Measurements from ENCODE around the gene MMS19. TPM values are rescaled to one million over a fixed set of nuclear protein-coding genes. Genes with fewer than 3 reads are reported as not detected.
"Not testable (repeated sequence)": the region's sequence is repeated elsewhere in the genome, so short reads cannot be mapped to it uniquely, and the experiment has no call there.

The MMS19 gene
- total and polyA plus RNA-seq, 12 donors, result 38.7 to 139 (median 64.7) TPM

DNA sequence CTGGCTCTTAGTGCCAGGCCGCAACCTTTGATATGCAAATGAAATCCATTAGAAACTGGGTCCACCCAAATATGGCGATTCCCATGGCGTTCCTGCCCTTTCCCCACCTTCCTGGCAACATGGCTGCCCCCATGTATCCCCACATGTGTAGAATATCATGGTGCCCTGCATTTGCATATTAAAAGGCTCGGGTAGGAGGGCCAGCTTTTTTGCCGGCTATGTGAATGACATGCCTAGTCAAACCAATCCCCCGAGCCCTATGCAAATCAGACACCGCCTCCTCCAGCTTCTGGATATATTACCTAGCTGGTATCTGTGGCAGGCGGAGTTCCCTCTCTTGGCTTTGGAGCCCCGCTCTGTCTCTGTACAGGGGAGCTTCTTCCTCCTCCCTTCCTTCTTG, 18.3 kb downstream of the MMS19 start:
- H3K9me3 ChIP-seq (replicated peaks in 1 of 3), result no peaks in the 10 kb centered on the region
- peak in 1 of 7 donors; percentile 14 for DNase-seq
- WGBS, 4 donors, result 78 to 91% (median 83%) methylated on average over 9 of the region's 9 CpGs
- peaks cover 12 to 25% of the 10 kb centered on the region in 2 donors for H3K4me1 ChIP-seq (replicated peaks in 1 of 2)
- H3K4me3 ChIP-seq, result no peak overlapping the region
- H3K27ac ChIP-seq, result no peak overlapping the region
- peaks cover 0 to 67% of the 10 kb centered on the region in 2 donors for H3K36me3 ChIP-seq (replicated peaks in 1 of 2)
- TF ChIP-seq, protein P1, sequence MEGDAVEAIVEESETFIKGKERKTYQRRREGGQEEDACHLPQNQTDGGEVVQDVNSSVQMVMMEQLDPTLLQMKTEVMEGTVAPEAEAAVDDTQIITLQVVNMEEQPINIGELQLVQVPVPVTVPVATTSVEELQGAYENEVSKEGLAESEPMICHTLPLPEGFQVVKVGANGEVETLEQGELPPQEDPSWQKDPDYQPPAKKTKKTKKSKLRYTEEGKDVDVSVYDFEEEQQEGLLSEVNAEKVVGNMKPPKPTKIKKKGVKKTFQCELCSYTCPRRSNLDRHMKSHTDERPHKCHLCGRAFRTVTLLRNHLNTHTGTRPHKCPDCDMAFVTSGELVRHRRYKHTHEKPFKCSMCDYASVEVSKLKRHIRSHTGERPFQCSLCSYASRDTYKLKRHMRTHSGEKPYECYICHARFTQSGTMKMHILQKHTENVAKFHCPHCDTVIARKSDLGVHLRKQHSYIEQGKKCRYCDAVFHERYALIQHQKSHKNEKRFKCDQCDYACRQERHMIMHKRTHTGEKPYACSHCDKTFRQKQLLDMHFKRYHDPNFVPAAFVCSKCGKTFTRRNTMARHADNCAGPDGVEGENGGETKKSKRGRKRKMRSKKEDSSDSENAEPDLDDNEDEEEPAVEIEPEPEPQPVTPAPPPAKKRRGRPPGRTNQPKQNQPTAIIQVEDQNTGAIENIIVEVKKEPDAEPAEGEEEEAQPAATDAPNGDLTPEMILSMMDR (IDR thresholded peaks at IDR 0.05), result no peak
- no peaks in the 10 kb centered on the region for H3K27me3 ChIP-seq
- intact Hi-C loops (cut with DNase I), result no loop called here

DNA sequence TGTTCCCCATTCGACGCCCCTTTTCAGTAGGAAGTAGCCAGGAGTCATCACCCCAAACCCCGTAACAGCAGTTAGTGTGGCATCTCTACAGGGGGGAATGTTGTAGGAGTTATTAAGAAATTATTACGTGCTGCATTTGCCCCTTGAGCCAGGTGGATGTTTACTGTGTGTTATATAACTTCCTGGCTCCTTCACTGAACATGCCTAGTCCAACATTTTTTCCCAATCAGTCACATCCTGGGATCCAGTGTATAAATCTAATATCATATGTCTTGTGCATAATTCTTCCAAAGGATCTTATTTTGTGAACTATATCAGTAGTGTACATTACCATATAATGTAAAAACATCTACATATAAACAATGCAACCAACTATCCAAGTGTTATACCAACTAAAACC, 18.8 kb downstream of the MMS19 start:
- H3K27ac ChIP-seq; DNase-seq; intact Hi-C loops (cut with DNase I); H3K9me3 ChIP-seq (replicated peaks in 1 of 3); H3K4me3 ChIP-seq; H3K27me3 ChIP-seq: not testable (repeated sequence)
- 91 to 96% (median 93%) methylated on average over 4 of the region's 4 CpGs for WGBS, 4 donors
- peaks cover 12 to 25% of the 10 kb centered on the region in 2 donors for H3K4me1 ChIP-seq (replicated peaks in 1 of 2)
- H3K36me3 ChIP-seq (replicated peaks in 1 of 2), result peaks cover 0 to 71% of the 10 kb centered on the region in 2 donors

DNA sequence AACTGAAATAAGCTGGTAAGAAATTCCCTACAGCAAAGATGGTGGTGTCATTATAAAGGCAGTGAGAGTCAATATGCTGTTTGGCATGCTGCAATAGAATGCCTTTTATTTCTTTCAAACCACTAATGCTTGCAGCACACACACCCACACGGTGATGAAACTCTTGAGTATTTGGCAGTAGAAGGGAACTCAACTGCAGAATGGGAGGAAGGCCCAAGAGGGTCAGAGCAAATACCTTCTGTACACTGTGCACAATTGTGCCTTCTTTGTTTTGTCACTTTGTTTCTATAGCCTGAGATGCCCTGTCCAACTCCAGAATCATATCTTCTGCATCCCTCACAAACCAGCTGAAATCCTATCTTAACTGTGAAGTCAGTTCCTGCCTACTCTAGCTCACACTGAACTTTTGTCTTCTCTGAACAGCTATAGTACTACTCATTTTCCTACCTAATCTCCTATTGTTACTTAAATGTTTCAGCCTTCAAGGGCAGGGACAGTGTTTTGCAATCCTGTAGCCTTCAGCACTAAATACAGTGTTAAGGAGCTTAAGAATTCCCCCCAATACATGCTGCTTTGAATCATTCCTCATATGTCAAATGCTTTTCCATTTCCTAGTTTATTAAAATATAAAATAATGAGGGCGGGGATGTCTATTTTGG, 22.2 kb downstream of the MMS19 start:
- Histone ChIP-seq H3K27ac (peak overlapping the region in 3 of 5 donors; percentile 9 to 65 (median 19)), H3K27me3 (no peaks in the 10 kb centered on the region), H3K36me3 (replicated peaks in 1 of 2) (peaks cover 0 to 94% of the 10 kb centered on the region in 2 donors), H3K9me3 (replicated peaks in 1 of 3) (no peaks in the 10 kb centered on the region), H3K4me1 (replicated peaks in 1 of 2) (peaks cover 12 to 17% of the 10 kb centered on the region in 2 donors), H3K4me3 (no peak overlapping the region)
- DNase-seq, result peak in 3 of 7 donors; percentile 22 to 39 (median 32)
- TF ChIP-seq POLR2A (IDR thresholded peaks at IDR 0.05), result no peak
- TF ChIP-seq, protein P1 (IDR thresholded peaks at IDR 0.05), result no peak
- 57 to 67% (median 62%) methylated on average over 2 of the region's 2 CpGs for WGBS, 4 donors
- intact Hi-C loops (cut with DNase I), result no loop called here

DNA sequence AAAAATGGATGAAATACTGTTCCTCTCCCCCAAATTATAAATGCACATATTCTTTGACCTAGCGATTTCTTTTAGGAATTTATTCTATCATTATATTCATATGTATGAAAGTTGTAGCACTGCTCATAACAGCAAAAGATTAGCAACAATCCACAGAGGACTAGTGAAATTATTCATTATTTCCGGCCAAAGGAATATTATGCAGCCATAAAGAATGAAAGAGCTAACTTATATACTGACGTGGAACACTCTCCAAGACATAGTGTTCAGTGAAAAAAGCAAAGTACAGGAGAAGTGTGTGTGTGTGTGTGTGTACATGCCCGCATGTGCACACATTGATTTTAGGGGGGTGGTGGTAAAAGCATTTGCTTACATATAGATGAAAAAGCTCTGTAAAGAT, 23.3 kb downstream of the MMS19 start:
- TF ChIP-seq, protein P1 (IDR thresholded peaks at IDR 0.05), result no peak
- TF ChIP-seq POLR2A (IDR thresholded peaks at IDR 0.05), result no peak
- no peak for DNase-seq
- Histone ChIP-seq H3K9me3 (replicated peaks in 1 of 3) (no peaks in the 10 kb centered on the region), H3K27ac (no peak overlapping the region), H3K4me1 (replicated peaks in 1 of 2) (peaks cover 12 to 17% of the 10 kb centered on the region in 2 donors), H3K4me3 (no peak overlapping the region), H3K36me3 (replicated peaks in 1 of 2) (peaks cover 0 to 95% of the 10 kb centered on the region in 2 donors), H3K27me3 (no peaks in the 10 kb centered on the region)
- 95 to 98% (median 97%) methylated on average over 4 of the region's 4 CpGs for WGBS, 4 donors
- intact Hi-C loops (cut with DNase I), result no loop called here

DNA sequence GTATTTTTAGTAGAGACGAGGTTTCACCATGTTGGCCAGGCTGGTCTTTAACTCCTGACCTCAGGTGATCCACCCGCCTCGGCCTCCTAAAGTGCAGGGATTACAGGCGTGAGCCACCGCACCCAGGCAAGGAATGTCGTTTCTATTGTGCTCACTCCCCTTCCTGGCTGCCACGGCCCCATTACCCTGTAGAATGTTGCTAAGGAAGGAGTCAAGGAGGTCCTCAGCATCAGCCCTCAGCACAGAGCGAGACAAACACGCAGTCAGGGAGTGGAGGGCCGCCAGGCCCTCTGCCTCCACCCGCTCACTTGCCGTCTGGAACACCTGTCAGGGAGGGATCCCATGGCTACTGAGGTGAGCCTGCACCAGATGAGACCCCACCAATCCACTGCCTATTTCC, 29.4 kb downstream of the MMS19 start:
- intact Hi-C loops (cut with DNase I), result not testable (repeated sequence)

More for the DNA sequence above, 29.4 kb downstream of the MMS19 start:
- not testable (repeated sequence) for H3K27me3 ChIP-seq; H3K27ac ChIP-seq; H3K9me3 ChIP-seq (replicated peaks in 1 of 3); H3K4me3 ChIP-seq; H3K4me1 ChIP-seq (replicated peaks in 1 of 2)
- WGBS, 4 donors, result 94 to 97% (median 95%) methylated on average over 7 to 12 of the region's 12 CpGs
- H3K36me3 ChIP-seq (replicated peaks in 1 of 2), result peaks cover 0 to 92% of the 10 kb centered on the region in 2 donors
- peak in 1 of 7 donors; percentile 33 for DNase-seq

Data from adrenal gland (tissue), 12 donors.